DOHH2 (cell line): ENCODE results near the gene AIFM1.

Source experiments
- H3F3A ChIP-seq: fragments of 200-600 bp; sonication (generic), shearing (Covaris generic); 2 replicates; pipeline ENCODE4 v1.6.0; 2016; ENCODE audit warnings: antibody characterized with exemption, mild to moderate bottlenecking; ENCODE audit not compliant: control insufficient read depth, insufficient read depth
- H3K27ac ChIP-seq: fragments of 200-600 bp; sonication (generic); 2 replicates; pipeline ENCODE4 v1.5.1; 2014; ENCODE audit warnings: low read depth, mild to moderate bottlenecking, low read length, moderate library complexity
- H3K27me3 ChIP-seq: fragments of 200-600 bp; sonication (generic); 2 replicates; pipeline ENCODE4 v1.6.1; 2014; ENCODE audit warnings: mild to moderate bottlenecking, low read length, mixed read lengths; ENCODE audit not compliant: control insufficient read depth
- H3K36me3 ChIP-seq: fragments of 200-600 bp; sonication (generic); 2 replicates; pipeline ENCODE4 v1.6.1; 2014; ENCODE audit warnings: mild to moderate bottlenecking, low read length, moderate library complexity, mixed read lengths; ENCODE audit not compliant: control insufficient read depth
- H3K4me1 ChIP-seq: fragments of 200-600 bp; sonication (generic); 2 replicates; pipeline ENCODE4 v1.6.1; 2014; ENCODE audit warnings: mild to moderate bottlenecking, low read length, mixed read lengths; ENCODE audit not compliant: control insufficient read depth
- H3K4me2 ChIP-seq: fragments of 200-600 bp; sonication (generic); 2 replicates; pipeline ENCODE4 v1.6.0; 2014; ENCODE audit warnings: mild to moderate bottlenecking, low read length, moderate library complexity
- H3K4me3 ChIP-seq: fragments of 200-600 bp; sonication (generic); 2 replicates; pipeline ENCODE4 v1.5.1; 2014; ENCODE audit warnings: mild to moderate bottlenecking, low read length, mixed read lengths
- H3K79me2 ChIP-seq: fragments of 200-600 bp; sonication (generic); 2 replicates; pipeline ENCODE4 v1.6.1; 2014; ENCODE audit warnings: mild to moderate bottlenecking, low read length, mixed read lengths; ENCODE audit not compliant: control insufficient read depth
- H3K9me2 ChIP-seq: fragments of 200-600 bp; sonication (generic); replicated peaks from 2 replicates; pipeline ENCODE4 v1.6.1; 2014; ENCODE audit warnings: mild to moderate bottlenecking, low read length, mixed read lengths; ENCODE audit not compliant: control insufficient read depth
- H3K9me3 ChIP-seq: fragments of 200-600 bp; sonication (generic); 2 replicates; pipeline ENCODE4 v1.6.1; 2014; ENCODE audit warnings: antibody characterized with exemption, low read length, mixed read lengths; ENCODE audit not compliant: control insufficient read depth, insufficient read depth
- H4K20me1 ChIP-seq: fragments of 200-600 bp; sonication (generic); 2 replicates; pipeline ENCODE4 v1.6.0; 2014; ENCODE audit warnings: low read depth, mild to moderate bottlenecking, antibody characterized with exemption, low read length, moderate library complexity; ENCODE audit not compliant: control insufficient read depth, insufficient read depth
- EZH2phosphoT487 ChIP-seq: fragments of 200-600 bp; sonication (generic); IDR thresholded peaks from 2 replicates; pipeline ENCODE4 v1.6.1; 2017; ENCODE audit warnings: borderline replicate concordance, mild to moderate bottlenecking, antibody characterized with exemption, low read length, moderate library complexity, mixed read lengths
- TF ChIP-seq, protein P1 (sequence below): fragments of 200-600 bp; sonication (generic); IDR thresholded peaks from one replicate; pipeline ENCODE4 v1.5.1; 2014; ENCODE audit warnings: antibody characterized with exemption, mild to moderate bottlenecking, low read depth, low read length; ENCODE audit not compliant: poor library complexity, severe bottlenecking

Gene AIFM1

DNA sequence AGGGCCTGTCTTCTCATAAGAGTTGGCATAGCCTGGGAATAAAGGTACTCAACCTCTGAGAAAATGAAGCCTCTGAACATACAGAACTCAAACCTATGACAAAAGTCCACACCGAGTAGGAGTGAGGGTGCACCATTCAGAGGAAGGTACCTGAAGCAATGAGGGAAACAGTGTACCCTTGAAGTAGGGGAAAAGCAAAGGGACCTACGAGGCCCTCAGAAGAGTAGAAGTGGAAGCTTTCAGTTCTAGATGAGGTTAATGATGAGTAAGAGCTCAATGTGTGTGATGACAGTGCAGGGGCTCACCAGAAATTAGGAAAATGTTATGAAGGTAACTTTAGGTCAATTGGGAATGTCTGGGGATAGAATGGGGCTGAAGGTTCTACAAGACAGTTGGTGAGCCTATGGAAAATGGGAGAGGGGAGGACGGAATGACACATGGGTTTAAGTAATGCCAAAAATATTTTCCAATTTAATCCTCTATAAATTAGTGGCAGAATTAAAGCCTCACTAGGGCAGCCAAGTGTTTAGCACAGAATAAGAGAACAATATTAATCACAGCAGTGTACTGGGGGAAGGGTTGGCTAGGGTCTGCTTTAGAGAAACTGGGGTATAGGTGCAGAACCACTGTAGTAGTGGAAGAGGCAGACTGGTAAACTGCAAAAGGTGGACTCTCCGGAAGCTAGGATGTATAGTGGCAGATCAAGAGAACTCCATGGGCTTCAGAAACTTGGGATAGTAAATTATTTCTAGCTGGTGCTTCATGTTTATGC lies 46.0 kb upstream of the AIFM1 start:
- Histone ChIP-seq H3K27ac (no peak overlapping the region), H4K20me1 (no peaks in the 10 kb centered on the region), H3K9me3 (no peaks in the 10 kb centered on the region), H3K4me2 (no peak overlapping the region), H3K4me1 (no peaks in the 10 kb centered on the region), H3K36me3 (peaks cover 37% of the 10 kb centered on the region), H3K79me2 (no peaks in the 10 kb centered on the region), H3K9me2 (no peaks in the 10 kb centered on the region), H3F3A (no peaks in the 10 kb centered on the region), H3K4me3 (no peak overlapping the region), H3K27me3 (no peaks in the 10 kb centered on the region)
- TF ChIP-seq, protein P1, sequence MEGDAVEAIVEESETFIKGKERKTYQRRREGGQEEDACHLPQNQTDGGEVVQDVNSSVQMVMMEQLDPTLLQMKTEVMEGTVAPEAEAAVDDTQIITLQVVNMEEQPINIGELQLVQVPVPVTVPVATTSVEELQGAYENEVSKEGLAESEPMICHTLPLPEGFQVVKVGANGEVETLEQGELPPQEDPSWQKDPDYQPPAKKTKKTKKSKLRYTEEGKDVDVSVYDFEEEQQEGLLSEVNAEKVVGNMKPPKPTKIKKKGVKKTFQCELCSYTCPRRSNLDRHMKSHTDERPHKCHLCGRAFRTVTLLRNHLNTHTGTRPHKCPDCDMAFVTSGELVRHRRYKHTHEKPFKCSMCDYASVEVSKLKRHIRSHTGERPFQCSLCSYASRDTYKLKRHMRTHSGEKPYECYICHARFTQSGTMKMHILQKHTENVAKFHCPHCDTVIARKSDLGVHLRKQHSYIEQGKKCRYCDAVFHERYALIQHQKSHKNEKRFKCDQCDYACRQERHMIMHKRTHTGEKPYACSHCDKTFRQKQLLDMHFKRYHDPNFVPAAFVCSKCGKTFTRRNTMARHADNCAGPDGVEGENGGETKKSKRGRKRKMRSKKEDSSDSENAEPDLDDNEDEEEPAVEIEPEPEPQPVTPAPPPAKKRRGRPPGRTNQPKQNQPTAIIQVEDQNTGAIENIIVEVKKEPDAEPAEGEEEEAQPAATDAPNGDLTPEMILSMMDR = no peak
- TF ChIP-seq EZH2phosphoT487 = no peak

DNA sequence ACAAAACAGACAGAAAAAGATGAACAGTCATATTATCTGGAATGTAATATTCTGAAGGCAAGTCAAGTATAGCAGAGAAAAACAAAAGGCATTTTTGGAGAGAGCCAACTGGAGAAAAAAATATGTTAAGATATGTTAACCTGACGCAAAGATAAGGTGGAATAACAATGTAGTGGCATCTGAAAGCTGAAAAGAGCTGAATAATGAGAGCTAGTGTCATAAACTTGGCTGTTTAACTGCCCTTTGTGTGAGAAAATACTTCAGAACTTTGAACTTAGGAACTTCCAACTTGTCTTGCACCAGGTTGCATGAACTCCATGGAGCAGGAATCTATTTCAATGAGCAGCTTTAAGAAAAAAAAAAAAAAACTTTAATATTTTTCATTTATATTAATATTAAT lies 39.0 kb upstream of the AIFM1 start:
- H4K20me1 ChIP-seq = no peaks in the 10 kb centered on the region
- H3K27me3 ChIP-seq = no peaks in the 10 kb centered on the region
- H3K4me1 ChIP-seq = peaks cover 7% of the 10 kb centered on the region
- no peaks in the 10 kb centered on the region for H3F3A ChIP-seq
- H3K27ac ChIP-seq = no peak overlapping the region
- H3K36me3 ChIP-seq = peaks cover 8% of the 10 kb centered on the region
- no peaks in the 10 kb centered on the region for H3K9me3 ChIP-seq
- TF ChIP-seq EZH2phosphoT487 = no peak
- TF ChIP-seq, protein P1 = no peak
- H3K4me3 ChIP-seq = no peak overlapping the region
- no peak overlapping the region for H3K4me2 ChIP-seq
- no peaks in the 10 kb centered on the region for H3K79me2 ChIP-seq
- H3K9me2 ChIP-seq = no peaks in the 10 kb centered on the region

DNA sequence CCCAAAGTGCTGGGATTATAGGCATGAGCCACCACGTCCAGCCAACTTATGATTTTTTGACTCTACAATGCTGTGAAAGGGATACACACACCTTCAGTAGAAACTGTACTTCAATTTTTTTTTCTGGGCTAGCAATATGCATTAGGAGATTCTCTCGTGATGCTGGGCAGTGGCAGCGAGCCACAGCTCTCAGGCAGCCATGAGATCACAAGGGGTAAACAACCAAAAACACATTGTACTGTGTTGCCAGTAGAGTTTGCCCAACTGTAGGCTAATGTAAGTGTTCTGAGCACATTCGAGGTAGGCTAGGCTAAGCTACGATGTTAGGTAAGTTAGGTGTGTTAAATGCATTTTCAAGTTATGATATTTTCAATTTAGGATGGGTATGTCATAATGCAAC lies 31.8 kb upstream of the AIFM1 start:
- Histone ChIP-seq H3K27ac (no peak overlapping the region), H4K20me1 (no peaks in the 10 kb centered on the region), H3K27me3 (no peaks in the 10 kb centered on the region), H3K4me3 (no peak overlapping the region), H3K9me3 (no peaks in the 10 kb centered on the region), H3K4me1 (peaks cover 20% of the 10 kb centered on the region), H3F3A (no peaks in the 10 kb centered on the region), H3K9me2 (no peaks in the 10 kb centered on the region), H3K36me3 (no peaks in the 10 kb centered on the region), H3K4me2 (no peak overlapping the region), H3K79me2 (no peaks in the 10 kb centered on the region)
- TF ChIP-seq EZH2phosphoT487 = no peak
- TF ChIP-seq, protein P1 = no peak
